ENCODE measurements around the gene CACHD1.
A peak's percentile ranks its signal among the peaks of the same experiment; 100 is the strongest.
"Not testable (repeated sequence)": the region's sequence is repeated elsewhere in the genome, so short reads cannot be mapped to it uniquely, and the experiment has no call there.

The CACHD1 gene

GRCh38 chr1:64598100-64598571 lies 128.2 kb downstream of the CACHD1 start:
- ATAC-seq: no peak

GRCh38 chr1:64599242-64599641 lies 129.3 kb downstream of the CACHD1 start:
- ATAC-seq: no peak

- ATAC-seq: no peak
Measured at GRCh38 chr1:64601207-64601606, 131.3 kb downstream of the CACHD1 start.

GRCh38 chr1:64608005-64608650 lies 138.2 kb downstream of the CACHD1 start:
- no peak for ATAC-seq

- ATAC-seq: no peak
Measured at GRCh38 chr1:64608651-64609048, 138.7 kb downstream of the CACHD1 start.

GRCh38 chr1:64610950-64611349 lies 141.0 kb downstream of the CACHD1 start:
- not testable (repeated sequence) for ATAC-seq

GRCh38 chr1:64616039-64616438 lies 146.1 kb downstream of the CACHD1 start:
- ATAC-seq: no peak

GRCh38 chr1:64623750-64624191 lies 153.8 kb downstream of the CACHD1 start:
- ATAC-seq: peak; percentile 35 to 68

GRCh38 chr1:64624218-64624713 lies 154.3 kb downstream of the CACHD1 start:
- peak in 1 of 2 donors; percentile 13 for ATAC-seq

GRCh38 chr1:64624808-64625207 lies 154.9 kb downstream of the CACHD1 start:
- no peak for ATAC-seq

- no peak for ATAC-seq
Measured at GRCh38 chr1:64630611-64631010, 160.7 kb downstream of the CACHD1 start.

- ATAC-seq: no peak
Measured at GRCh38 chr1:64631346-64632034, 161.6 kb downstream of the CACHD1 start.

GRCh38 chr1:64632936-64633335 lies 163.0 kb downstream of the CACHD1 start:
- no peak for ATAC-seq

GRCh38 chr1:64645735-64646134 lies 175.8 kb downstream of the CACHD1 start:
- ATAC-seq: no peak

GRCh38 chr1:64650411-64650810 lies 180.5 kb downstream of the CACHD1 start:
- no peak for ATAC-seq

- ATAC-seq: no peak
Measured at GRCh38 chr1:64651841-64652240, 181.9 kb downstream of the CACHD1 start.

GRCh38 chr1:64653466-64653865 lies 183.5 kb downstream of the CACHD1 start:
- ATAC-seq: no peak

- ATAC-seq: no peak
Measured at GRCh38 chr1:64654519-64655341, 184.8 kb downstream of the CACHD1 start.

GRCh38 chr1:64655861-64656260 lies 185.9 kb downstream of the CACHD1 start:
- ATAC-seq: no peak

GRCh38 chr1:64659478-64660138 lies 189.7 kb downstream of the CACHD1 start:
- no peak for ATAC-seq

GRCh38 chr1:64663668-64664067 lies 193.7 kb downstream of the CACHD1 start:
- no peak for ATAC-seq

- no peak for ATAC-seq
Measured at GRCh38 chr1:64664299-64664698, 194.4 kb downstream of the CACHD1 start.
